Measurements from ENCODE around the gene EPHB1. TPM values are rescaled to one million over a fixed set of nuclear protein-coding genes. Genes with fewer than 3 reads are reported as not detected.

EPHB1 gene
- total and polyA plus RNA-seq, 2 donors (not counting 3 experiments of a cell fraction or from before 2014, with no cell fraction given) = 1.3 to 5.2 TPM

- BruUV-seq (replicated peaks) = no TSS peak
- H3K27me3 ChIP-seq (ENCODE audit: control insufficient read depth in 2 of 2, insufficient read depth in 2 of 2, low read length in 2 of 2) = no peaks in the 10 kb centered on the region
- TF ChIP-seq CTCF (IDR thresholded peaks at IDR 0.05; ENCODE audit: extremely low read depth in 1 of 2, insufficient read depth in 1 of 2, low read depth in 1 of 2, low read length in 2 of 2) (no peak), FOS (IDR thresholded peaks at IDR 0.05; ENCODE audit: borderline replicate concordance, insufficient read depth, low read length) (no peak), JUN (IDR thresholded peaks at IDR 0.05; ENCODE audit: borderline replicate concordance, insufficient read depth, insufficient read length, low read depth) (no peak), POLR2AphosphoS5 (IDR thresholded peaks at IDR 0.05; ENCODE audit: insufficient read depth, low read depth, low read length) (no peak), EZH2 (IDR thresholded peaks at IDR 0.05; ENCODE audit: borderline replicate concordance, low read depth, low read length, severe bottlenecking) (no peak), GATA2 (IDR thresholded peaks at IDR 0.05; ENCODE audit: insufficient read depth, insufficient read length, low read depth, low read length) (no peak), MYC (IDR thresholded peaks at IDR 0.05; ENCODE audit: low read depth, low read length) (no peak), POLR2A (IDR thresholded peaks at IDR 0.05; ENCODE audit: low read depth, low read length) (no peak), MAX (IDR thresholded peaks at IDR 0.05; ENCODE audit: insufficient read depth, insufficient read length) (no peak)
- no peaks in the 10 kb centered on the region for H3K36me3 ChIP-seq (ENCODE audit: control insufficient read depth in 2 of 2, extremely low read depth in 1 of 2, insufficient read depth in 2 of 2, low read length in 2 of 2)
- H3K9me1 ChIP-seq (replicated peaks; ENCODE audit: control insufficient read depth, extremely low read depth, insufficient read depth, low read length) = no peaks in the 10 kb centered on the region
- FAIRE-seq (no peak), DNase-seq (ENCODE audit: low read depth, low spot score) (no peak)
- intact Hi-C loops (cut with micrococcal nuclease) (no loop called here), dilution Hi-C loops (cut with MboI; ENCODE audit: extremely low pct_ligation_motif_present, low sequenced_read_pairs) (no loop called here)
- CTCF ChIA-PET = no interaction called here
- H3K9me3 ChIP-seq (replicated peaks; ENCODE audit: control insufficient read depth, insufficient read depth, low read length) = no peaks in the 10 kb centered on the region
- H4K20me1 ChIP-seq (replicated peaks; ENCODE audit: control insufficient read depth, extremely low read depth, insufficient read depth, low read length) = no peaks in the 10 kb centered on the region
- H3K4me2 ChIP-seq (ENCODE audit: insufficient read depth, low read length) = no peak overlapping the region
- no peaks in the 10 kb centered on the region for H3K4me1 ChIP-seq (ENCODE audit: control insufficient read depth, extremely low read depth, insufficient read depth, low read length)
- no peak overlapping the region for H2AFZ ChIP-seq (ENCODE audit: low read depth, low read length)
- H3K79me2 ChIP-seq (ENCODE audit: control insufficient read depth, insufficient read depth, low read length) = no peaks in the 10 kb centered on the region
- POLR2A ChIA-PET = no interaction called here
- H3K4me3 ChIP-seq (replicated peaks in 1 of 3; ENCODE audit: insufficient read depth in 1 of 3, low read depth in 1 of 3, low read length in 3 of 3) = no peak overlapping the region
- no peak overlapping the region for H3K27ac ChIP-seq (ENCODE audit: insufficient read depth, low read depth, low read length)
- H3K9ac ChIP-seq (replicated peaks; ENCODE audit: extremely low read depth, insufficient read depth, low read length) = no peak overlapping the region
Observed at GRCh38 chr3:134879990-134880389, 84.9 kb downstream of the EPHB1 start.
